ENCODE data around the gene IRF4. TPM values are rescaled to one million over a fixed set of nuclear protein-coding genes. Genes with fewer than 3 reads are reported as not detected.

The IRF4 gene
- total RNA-seq, 1 experiment from 2014 or later, result 0.72 TPM

DNA sequence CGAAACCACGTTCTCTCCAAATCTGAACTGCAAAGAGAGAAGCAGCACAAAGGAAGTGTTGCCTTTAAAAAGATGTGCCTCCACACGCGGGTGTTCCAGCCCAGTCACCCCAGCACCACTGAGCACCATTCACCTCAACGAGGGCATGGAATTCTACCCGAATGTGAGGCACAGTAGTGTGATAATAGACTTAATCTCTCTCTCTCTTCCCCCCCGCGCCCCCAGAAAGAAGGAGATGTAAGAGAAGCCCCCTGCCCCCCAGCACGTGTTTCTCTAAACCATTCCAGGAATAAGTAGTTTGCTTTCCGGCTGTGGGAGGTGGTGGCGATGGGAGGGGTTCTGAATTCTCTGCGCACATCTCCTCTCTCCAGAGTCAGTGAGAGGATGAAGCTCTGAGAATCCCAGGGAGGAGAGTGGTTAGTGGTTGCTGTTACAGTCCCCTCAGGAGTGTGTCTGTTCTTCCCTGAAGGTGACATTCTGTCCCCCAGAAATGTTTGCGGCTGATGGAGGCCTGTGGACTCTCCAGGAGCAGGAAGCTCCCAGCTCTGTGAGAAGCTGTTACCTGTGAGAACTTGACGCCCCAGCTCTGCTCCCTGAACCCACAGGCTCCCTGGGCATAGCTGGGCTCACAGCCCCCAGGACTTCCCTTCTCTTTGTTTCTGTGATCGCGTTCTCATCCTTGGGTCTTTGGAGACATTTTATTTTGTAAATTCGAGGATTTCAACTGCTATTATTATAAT lies 23.5 kb upstream of the IRF4 start:
- intact Hi-C loops (cut with micrococcal nuclease; ENCODE audit: unreplicated experiment), result no loop called here
- no TSS peak for BruUV-seq (replicated peaks)
- Histone ChIP-seq H3K27me3 (ENCODE audit: control insufficient read depth, insufficient read depth, low read length) (peaks cover 12% of the 10 kb centered on the region), H3K27ac (ENCODE audit: low read length) (no peak overlapping the region), H3K4me3 (ENCODE audit: low read depth in 2 of 2, low read length in 2 of 2) (no peak overlapping the region), H3K36me3 (ENCODE audit: control insufficient read depth, insufficient read depth, low read length) (no peaks in the 10 kb centered on the region), H3K9me3 (ENCODE audit: control insufficient read depth, insufficient read depth, low read depth, low read length) (peaks cover 5% of the 10 kb centered on the region), H3K4me1 (ENCODE audit: control insufficient read depth, insufficient read depth, low read length) (no peaks in the 10 kb centered on the region)
- ATAC-seq (no peak), DNase-seq (ENCODE audit: low read depth, low spot score) (no peak)
- in situ Hi-C loops (cut with HindIII; ENCODE audit: low pct_unique_long_range_greater_than_20kb, low sequenced_read_pairs), result no loop called here
- CTCF ChIA-PET, result no interaction called here
- TF ChIP-seq SIN3A (IDR thresholded peaks at IDR 0.05; ENCODE audit: borderline replicate concordance, insufficient read depth, low read depth, low read length) (no peak), TCF7L2 (IDR thresholded peaks at IDR 0.05; ENCODE audit: low read depth, low read length) (no peak)
- TF ChIP-seq, protein P1, sequence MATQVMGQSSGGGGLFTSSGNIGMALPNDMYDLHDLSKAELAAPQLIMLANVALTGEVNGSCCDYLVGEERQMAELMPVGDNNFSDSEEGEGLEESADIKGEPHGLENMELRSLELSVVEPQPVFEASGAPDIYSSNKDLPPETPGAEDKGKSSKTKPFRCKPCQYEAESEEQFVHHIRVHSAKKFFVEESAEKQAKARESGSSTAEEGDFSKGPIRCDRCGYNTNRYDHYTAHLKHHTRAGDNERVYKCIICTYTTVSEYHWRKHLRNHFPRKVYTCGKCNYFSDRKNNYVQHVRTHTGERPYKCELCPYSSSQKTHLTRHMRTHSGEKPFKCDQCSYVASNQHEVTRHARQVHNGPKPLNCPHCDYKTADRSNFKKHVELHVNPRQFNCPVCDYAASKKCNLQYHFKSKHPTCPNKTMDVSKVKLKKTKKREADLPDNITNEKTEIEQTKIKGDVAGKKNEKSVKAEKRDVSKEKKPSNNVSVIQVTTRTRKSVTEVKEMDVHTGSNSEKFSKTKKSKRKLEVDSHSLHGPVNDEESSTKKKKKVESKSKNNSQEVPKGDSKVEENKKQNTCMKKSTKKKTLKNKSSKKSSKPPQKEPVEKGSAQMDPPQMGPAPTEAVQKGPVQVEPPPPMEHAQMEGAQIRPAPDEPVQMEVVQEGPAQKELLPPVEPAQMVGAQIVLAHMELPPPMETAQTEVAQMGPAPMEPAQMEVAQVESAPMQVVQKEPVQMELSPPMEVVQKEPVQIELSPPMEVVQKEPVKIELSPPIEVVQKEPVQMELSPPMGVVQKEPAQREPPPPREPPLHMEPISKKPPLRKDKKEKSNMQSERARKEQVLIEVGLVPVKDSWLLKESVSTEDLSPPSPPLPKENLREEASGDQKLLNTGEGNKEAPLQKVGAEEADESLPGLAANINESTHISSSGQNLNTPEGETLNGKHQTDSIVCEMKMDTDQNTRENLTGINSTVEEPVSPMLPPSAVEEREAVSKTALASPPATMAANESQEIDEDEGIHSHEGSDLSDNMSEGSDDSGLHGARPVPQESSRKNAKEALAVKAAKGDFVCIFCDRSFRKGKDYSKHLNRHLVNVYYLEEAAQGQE (IDR thresholded peaks at IDR 0.05; ENCODE audit: insufficient read depth in 1 of 2, low read depth in 2 of 2, low read length in 1 of 2), result no peak
- POLR2A ChIA-PET, result no interaction called here

DNA sequence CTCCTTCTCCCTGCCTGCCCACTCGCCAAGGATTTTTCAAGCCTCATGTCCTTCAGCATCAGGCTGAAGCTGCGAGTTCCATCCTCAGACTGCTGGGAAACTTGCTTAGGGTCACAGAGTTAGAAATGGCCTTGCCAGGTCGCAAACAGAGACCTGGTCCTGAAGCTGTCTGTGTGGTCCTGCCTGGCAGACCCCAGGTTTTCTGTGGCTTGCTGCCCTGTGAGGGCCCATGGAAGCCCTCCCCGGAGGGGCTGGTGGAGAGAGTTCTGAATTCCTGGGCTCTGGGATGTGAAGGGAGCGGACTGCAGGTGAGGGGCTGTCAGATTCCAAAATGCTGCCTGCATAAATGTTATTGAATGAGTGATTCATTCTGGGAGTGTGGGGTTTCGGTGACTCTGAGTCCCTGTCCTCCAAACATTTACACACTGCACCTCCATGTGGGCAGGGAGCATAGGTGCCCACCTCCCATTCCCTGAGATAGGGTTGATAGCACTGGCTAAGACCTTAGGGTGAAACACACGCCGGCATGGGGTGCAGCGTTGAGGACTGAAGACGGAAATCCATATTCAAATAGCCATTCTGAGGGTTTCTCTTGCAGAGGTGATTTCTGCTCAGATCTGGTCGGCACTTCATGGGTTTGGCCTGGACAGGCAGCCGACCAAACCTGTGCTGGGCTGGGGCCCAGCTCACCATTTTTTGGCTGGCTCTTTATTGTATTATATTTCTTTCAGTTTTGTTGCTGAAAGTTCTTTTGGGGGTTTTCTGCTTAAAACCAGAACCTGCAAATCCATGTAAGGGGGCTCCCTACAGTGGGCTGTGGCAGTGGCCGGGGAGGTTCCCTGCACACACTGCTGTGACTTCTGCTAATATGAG lies 21.8 kb upstream of the IRF4 start:
- POLR2A ChIA-PET, result no interaction called here
- TF ChIP-seq POLR2AphosphoS5 (IDR thresholded peaks at IDR 0.05; ENCODE audit: low read depth, low read length), result no peak
- TF ChIP-seq, protein P1 (IDR thresholded peaks at IDR 0.05; ENCODE audit: insufficient read depth in 1 of 2, low read depth in 2 of 2, low read length in 1 of 2), result no peak
- TF ChIP-seq TCF7L2 (IDR thresholded peaks at IDR 0.05; ENCODE audit: low read depth, low read length), result no peak
- TF ChIP-seq, protein P2, sequence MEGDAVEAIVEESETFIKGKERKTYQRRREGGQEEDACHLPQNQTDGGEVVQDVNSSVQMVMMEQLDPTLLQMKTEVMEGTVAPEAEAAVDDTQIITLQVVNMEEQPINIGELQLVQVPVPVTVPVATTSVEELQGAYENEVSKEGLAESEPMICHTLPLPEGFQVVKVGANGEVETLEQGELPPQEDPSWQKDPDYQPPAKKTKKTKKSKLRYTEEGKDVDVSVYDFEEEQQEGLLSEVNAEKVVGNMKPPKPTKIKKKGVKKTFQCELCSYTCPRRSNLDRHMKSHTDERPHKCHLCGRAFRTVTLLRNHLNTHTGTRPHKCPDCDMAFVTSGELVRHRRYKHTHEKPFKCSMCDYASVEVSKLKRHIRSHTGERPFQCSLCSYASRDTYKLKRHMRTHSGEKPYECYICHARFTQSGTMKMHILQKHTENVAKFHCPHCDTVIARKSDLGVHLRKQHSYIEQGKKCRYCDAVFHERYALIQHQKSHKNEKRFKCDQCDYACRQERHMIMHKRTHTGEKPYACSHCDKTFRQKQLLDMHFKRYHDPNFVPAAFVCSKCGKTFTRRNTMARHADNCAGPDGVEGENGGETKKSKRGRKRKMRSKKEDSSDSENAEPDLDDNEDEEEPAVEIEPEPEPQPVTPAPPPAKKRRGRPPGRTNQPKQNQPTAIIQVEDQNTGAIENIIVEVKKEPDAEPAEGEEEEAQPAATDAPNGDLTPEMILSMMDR (IDR thresholded peaks at IDR 0.05), result no peak
- TF ChIP-seq SIN3A (IDR thresholded peaks at IDR 0.05; ENCODE audit: borderline replicate concordance, insufficient read depth, low read depth, low read length), result no peak
- DNase-seq (ENCODE audit: low read depth, low spot score) (no peak), ATAC-seq (no peak)
- Histone ChIP-seq H3K27me3 (ENCODE audit: control insufficient read depth, insufficient read depth, low read length) (peaks cover 15% of the 10 kb centered on the region), H3K4me1 (ENCODE audit: control insufficient read depth, insufficient read depth, low read length) (no peaks in the 10 kb centered on the region), H3K27ac (ENCODE audit: low read length) (no peak overlapping the region), H3K9me3 (ENCODE audit: control insufficient read depth, insufficient read depth, low read depth, low read length) (no peaks in the 10 kb centered on the region), H3K36me3 (ENCODE audit: control insufficient read depth, insufficient read depth, low read length) (no peaks in the 10 kb centered on the region), H3K4me3 (ENCODE audit: low read depth in 2 of 2, low read length in 2 of 2) (no peak overlapping the region)
- intact Hi-C loops (cut with micrococcal nuclease; ENCODE audit: unreplicated experiment), result no loop called here
- BruUV-seq (replicated peaks), result no TSS peak
- CTCF ChIA-PET, result no interaction called here
- in situ Hi-C loops (cut with HindIII; ENCODE audit: low pct_unique_long_range_greater_than_20kb, low sequenced_read_pairs), result no loop called here

Measured in Panc1 (cell line).